GM23338 (cell line): ENCODE data around the gene OR1J2. TPM values are rescaled to one million over a fixed set of nuclear protein-coding genes. Genes with fewer than 3 reads are reported as not detected.

Experiments used
- ATAC-seq: fragments of 200-7000 bp; cut with Tn5 transposase; 3 replicates; pipeline ENCODE4 v1.9.1; 2020
- DNase-seq: peaks from one replicate; pipeline ENCODE4 v3.0.0-alpha.2; 2015; ENCODE audit warnings: low spot score
- H2AFZ ChIP-seq: fragments of 200-600 bp; sonication (generic); 2 replicates; pipeline ENCODE4 v1.8.0; 2016; ENCODE audit warnings: antibody characterized with exemption, mild to moderate bottlenecking, moderate library complexity
- H3F3A ChIP-seq: fragments of 200-600 bp; sonication (generic); replicated peaks from 2 replicates; pipeline ENCODE4 v1.8.0; 2017; ENCODE audit warnings: antibody characterized with exemption, mixed run types, low read depth
- H3K27ac ChIP-seq: fragments of 200-600 bp; sonication (generic); 2 replicates; pipeline ENCODE4 v1.6.1; 2016; ENCODE audit warnings: low read depth
- H3K27me3 ChIP-seq: fragments of 200-600 bp; sonication (generic); 2 replicates; pipeline ENCODE4 v1.8.0; 2016; ENCODE audit warnings: mild to moderate bottlenecking, mixed run types, moderate library complexity; ENCODE audit not compliant: insufficient read depth
- H3K36me3 ChIP-seq: fragments of 200-600 bp; sonication (generic); 2 replicates; pipeline ENCODE4 v1.8.0; 2016; ENCODE audit warnings: mild to moderate bottlenecking; ENCODE audit not compliant: insufficient read depth
- H3K4me1 ChIP-seq: fragments of 200-600 bp; sonication (generic); 2 replicates; pipeline ENCODE4 v1.8.0; 2016; ENCODE audit warnings: mild to moderate bottlenecking, moderate library complexity; ENCODE audit not compliant: insufficient read depth
- H3K4me2 ChIP-seq: fragments of 200-600 bp; sonication (generic); 2 replicates; pipeline ENCODE4 v1.7.1; 2017; ENCODE audit warnings: mixed run types
- H3K4me3 ChIP-seq: fragments of 200-600 bp; sonication (generic); 2 replicates; pipeline ENCODE4 v1.6.1; 2016; ENCODE audit warnings: mixed run types
- H3K79me2 ChIP-seq: fragments of 200-600 bp; sonication (generic); replicated peaks from 2 replicates; pipeline ENCODE4 v1.8.0; 2017; ENCODE audit warnings: mild to moderate bottlenecking; ENCODE audit not compliant: insufficient read depth
- H3K9me2 ChIP-seq: fragments of 200-600 bp; sonication (generic); 2 replicates; pipeline ENCODE4 v1.8.0; 2017; ENCODE audit not compliant: insufficient read depth
- H4K20me1 ChIP-seq: fragments of 200-600 bp; sonication (generic); replicated peaks from 2 replicates; pipeline ENCODE4 v1.8.0; 2017; ENCODE audit warnings: mild to moderate bottlenecking; ENCODE audit not compliant: insufficient read depth
- H3K27ac Mint-ChIP-seq: 2 replicates; pipeline ENCODE4 v1.8.0; 2020; ENCODE audit warnings: inconsistent platforms, mild to moderate bottlenecking, moderate library complexity, mixed read lengths
- H3K27me3 Mint-ChIP-seq: 3 replicates; pipeline ENCODE4 v1.8.0; 2022; ENCODE audit warnings: low read depth, mild to moderate bottlenecking, moderate library complexity, mixed read lengths, inconsistent platforms; ENCODE audit not compliant: insufficient read depth, poor library complexity
- H3K36me3 Mint-ChIP-seq: 3 replicates; pipeline ENCODE4 v1.8.0; 2021; ENCODE audit warnings: low read depth, mild to moderate bottlenecking, inconsistent platforms, moderate library complexity, mixed read lengths
- H3K4me1 Mint-ChIP-seq: 3 replicates; pipeline ENCODE4 v1.8.0; 2020; ENCODE audit warnings: mild to moderate bottlenecking, inconsistent platforms, mixed read lengths
- H3K4me3 Mint-ChIP-seq: 3 replicates; pipeline ENCODE4 v1.8.0; 2021; ENCODE audit warnings: moderate library complexity, mild to moderate bottlenecking, inconsistent platforms, mixed read lengths
- H3K9me3 Mint-ChIP-seq: 3 replicates; pipeline ENCODE4 v1.8.0; 2020; ENCODE audit warnings: moderate library complexity, mild to moderate bottlenecking, inconsistent platforms, mixed read lengths
- CREB1 ChIP-seq: fragments of 250-450 bp; sonication (Bioruptor Pico); IDR thresholded peaks from 2 replicates; pipeline ENCODE4 v1.5.0; 2020; ENCODE audit warnings: low read depth, mild to moderate bottlenecking, moderate library complexity
- EZH2 ChIP-seq: fragments of 200-600 bp; sonication (generic); IDR thresholded peaks from one replicate; pipeline ENCODE4 v1.8.0; 2017; ENCODE audit warnings: antibody characterized with exemption, mild to moderate bottlenecking, low read depth; ENCODE audit not compliant: unreplicated experiment
- EZH2phosphoT487 ChIP-seq: fragments of 200-600 bp; sonication (generic); IDR thresholded peaks from one replicate; pipeline ENCODE4 v1.8.1; 2018; ENCODE audit warnings: antibody characterized with exemption; ENCODE audit not compliant: unreplicated experiment
- JUNB ChIP-seq: IDR thresholded peaks from one replicate; pipeline ENCODE4 v1.6.1; 2016; ENCODE audit warnings: antibody characterized with exemption; ENCODE audit not compliant: unreplicated experiment
- NANOG ChIP-seq: IDR thresholded peaks from 2 replicates; pipeline ENCODE4 v1.6.1; 2016; ENCODE audit warnings: antibody characterized with exemption, borderline replicate concordance
- POLR2AphosphoS5 ChIP-seq: IDR thresholded peaks from 2 replicates; pipeline ENCODE4 v1.6.1; 2016; ENCODE audit warnings: antibody characterized with exemption, low read depth
- STAT1 ChIP-seq: IDR thresholded peaks from one replicate; pipeline ENCODE4 v1.6.1; 2016; ENCODE audit warnings: antibody characterized with exemption; ENCODE audit not compliant: unreplicated experiment
- ZNF114 ChIP-seq: fragments of 250-450 bp; sonication (Bioruptor Pico); IDR thresholded peaks from 2 replicates; pipeline ENCODE4 v1.5.0; 2020; ENCODE audit warnings: mild to moderate bottlenecking, moderate library complexity
- ZNF331 ChIP-seq: fragments of 250-450 bp; sonication (Bioruptor Pico); IDR thresholded peaks from 2 replicates; pipeline ENCODE4 v1.5.0; 2020; ENCODE audit warnings: low read depth, mild to moderate bottlenecking, moderate library complexity
- polyA plus RNA-seq: library from polyadenylated mRNA; unstranded; fragments of >200 nt; fragmentation: Nextera tagmentation; extraction: Ambion mirVana; gene quantifications from 2 replicates; pipeline ENCODE4 v1.2.1, GENCODE V29; 2016
- total RNA-seq: library from RNA; depleted of rRNA; stranded (reverse); fragments of >200 nt; shearing (Covaris generic); gene quantifications from 2 replicates; pipeline ENCODE4 v1.2.3, GENCODE V29; 2014
- TF ChIP-seq, protein P1 (sequence below): fragments of 250-450 bp; sonication (Bioruptor Pico); IDR thresholded peaks from 2 replicates; pipeline ENCODE4 v1.5.0; 2020; ENCODE audit warnings: mild to moderate bottlenecking, moderate library complexity
- TF ChIP-seq, protein P2 (sequence below): IDR thresholded peaks from one replicate; pipeline ENCODE4 v1.6.1; 2018; ENCODE audit warnings: antibody characterized with exemption; ENCODE audit not compliant: unreplicated experiment
- TF ChIP-seq, protein P3 (sequence below), 2 experiments: fragments of 200-600 bp in 1 of 2; sonication (generic) in 1 of 2; conservative IDR thresholded peaks; 2 replicates each; pipeline versions ENCODE4 v1.5.1 to v1.6.1; 2016 to 2017; ENCODE audit warnings: antibody characterized with exemption in 2 of 2, low read depth in 2 of 2, mild to moderate bottlenecking in 2 of 2, moderate library complexity in 1 of 2
- TF ChIP-seq, protein P4 (sequence below): IDR thresholded peaks from 2 replicates; pipeline ENCODE4 v1.6.1; 2016; ENCODE audit warnings: antibody characterized with exemption

Gene OR1J2
- total and polyA plus RNA-seq, 2 experiments from 2014 or later = not detected

DNA sequence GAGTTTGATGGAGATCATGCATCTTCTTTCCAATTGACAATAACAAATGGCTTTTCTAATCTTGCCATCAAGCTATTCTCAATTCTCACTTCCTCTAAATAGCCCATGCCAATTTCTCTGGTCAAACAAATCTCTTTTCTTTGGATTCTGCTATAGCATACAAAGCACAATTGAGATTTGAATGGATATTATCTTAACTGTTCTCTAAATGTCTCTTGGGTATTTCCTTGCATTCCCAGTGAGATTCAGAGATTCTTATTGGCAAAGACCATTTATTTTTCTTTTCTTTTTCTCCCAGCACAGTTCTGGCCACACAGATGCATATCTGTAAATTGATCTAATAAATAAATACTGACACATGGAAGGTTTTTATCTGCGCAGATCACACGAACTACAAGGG is 42.2 kb downstream of the OR1J2 start, which contains the start of gene OR1N2:
OR1N2 (plus strand) TSS at position 301 of the 400 bp plus-strand sequence. CDS start 100 bp downstream, outside the sequence.
- H3K4me3 Mint-ChIP-seq = no peak within 1 kb of the TSS
- H3K4me2 ChIP-seq = no peak within 1 kb of the TSS
- TF ChIP-seq CREB1 = no peak
- TF ChIP-seq EZH2 = no peak
- TF ChIP-seq, protein P1, sequence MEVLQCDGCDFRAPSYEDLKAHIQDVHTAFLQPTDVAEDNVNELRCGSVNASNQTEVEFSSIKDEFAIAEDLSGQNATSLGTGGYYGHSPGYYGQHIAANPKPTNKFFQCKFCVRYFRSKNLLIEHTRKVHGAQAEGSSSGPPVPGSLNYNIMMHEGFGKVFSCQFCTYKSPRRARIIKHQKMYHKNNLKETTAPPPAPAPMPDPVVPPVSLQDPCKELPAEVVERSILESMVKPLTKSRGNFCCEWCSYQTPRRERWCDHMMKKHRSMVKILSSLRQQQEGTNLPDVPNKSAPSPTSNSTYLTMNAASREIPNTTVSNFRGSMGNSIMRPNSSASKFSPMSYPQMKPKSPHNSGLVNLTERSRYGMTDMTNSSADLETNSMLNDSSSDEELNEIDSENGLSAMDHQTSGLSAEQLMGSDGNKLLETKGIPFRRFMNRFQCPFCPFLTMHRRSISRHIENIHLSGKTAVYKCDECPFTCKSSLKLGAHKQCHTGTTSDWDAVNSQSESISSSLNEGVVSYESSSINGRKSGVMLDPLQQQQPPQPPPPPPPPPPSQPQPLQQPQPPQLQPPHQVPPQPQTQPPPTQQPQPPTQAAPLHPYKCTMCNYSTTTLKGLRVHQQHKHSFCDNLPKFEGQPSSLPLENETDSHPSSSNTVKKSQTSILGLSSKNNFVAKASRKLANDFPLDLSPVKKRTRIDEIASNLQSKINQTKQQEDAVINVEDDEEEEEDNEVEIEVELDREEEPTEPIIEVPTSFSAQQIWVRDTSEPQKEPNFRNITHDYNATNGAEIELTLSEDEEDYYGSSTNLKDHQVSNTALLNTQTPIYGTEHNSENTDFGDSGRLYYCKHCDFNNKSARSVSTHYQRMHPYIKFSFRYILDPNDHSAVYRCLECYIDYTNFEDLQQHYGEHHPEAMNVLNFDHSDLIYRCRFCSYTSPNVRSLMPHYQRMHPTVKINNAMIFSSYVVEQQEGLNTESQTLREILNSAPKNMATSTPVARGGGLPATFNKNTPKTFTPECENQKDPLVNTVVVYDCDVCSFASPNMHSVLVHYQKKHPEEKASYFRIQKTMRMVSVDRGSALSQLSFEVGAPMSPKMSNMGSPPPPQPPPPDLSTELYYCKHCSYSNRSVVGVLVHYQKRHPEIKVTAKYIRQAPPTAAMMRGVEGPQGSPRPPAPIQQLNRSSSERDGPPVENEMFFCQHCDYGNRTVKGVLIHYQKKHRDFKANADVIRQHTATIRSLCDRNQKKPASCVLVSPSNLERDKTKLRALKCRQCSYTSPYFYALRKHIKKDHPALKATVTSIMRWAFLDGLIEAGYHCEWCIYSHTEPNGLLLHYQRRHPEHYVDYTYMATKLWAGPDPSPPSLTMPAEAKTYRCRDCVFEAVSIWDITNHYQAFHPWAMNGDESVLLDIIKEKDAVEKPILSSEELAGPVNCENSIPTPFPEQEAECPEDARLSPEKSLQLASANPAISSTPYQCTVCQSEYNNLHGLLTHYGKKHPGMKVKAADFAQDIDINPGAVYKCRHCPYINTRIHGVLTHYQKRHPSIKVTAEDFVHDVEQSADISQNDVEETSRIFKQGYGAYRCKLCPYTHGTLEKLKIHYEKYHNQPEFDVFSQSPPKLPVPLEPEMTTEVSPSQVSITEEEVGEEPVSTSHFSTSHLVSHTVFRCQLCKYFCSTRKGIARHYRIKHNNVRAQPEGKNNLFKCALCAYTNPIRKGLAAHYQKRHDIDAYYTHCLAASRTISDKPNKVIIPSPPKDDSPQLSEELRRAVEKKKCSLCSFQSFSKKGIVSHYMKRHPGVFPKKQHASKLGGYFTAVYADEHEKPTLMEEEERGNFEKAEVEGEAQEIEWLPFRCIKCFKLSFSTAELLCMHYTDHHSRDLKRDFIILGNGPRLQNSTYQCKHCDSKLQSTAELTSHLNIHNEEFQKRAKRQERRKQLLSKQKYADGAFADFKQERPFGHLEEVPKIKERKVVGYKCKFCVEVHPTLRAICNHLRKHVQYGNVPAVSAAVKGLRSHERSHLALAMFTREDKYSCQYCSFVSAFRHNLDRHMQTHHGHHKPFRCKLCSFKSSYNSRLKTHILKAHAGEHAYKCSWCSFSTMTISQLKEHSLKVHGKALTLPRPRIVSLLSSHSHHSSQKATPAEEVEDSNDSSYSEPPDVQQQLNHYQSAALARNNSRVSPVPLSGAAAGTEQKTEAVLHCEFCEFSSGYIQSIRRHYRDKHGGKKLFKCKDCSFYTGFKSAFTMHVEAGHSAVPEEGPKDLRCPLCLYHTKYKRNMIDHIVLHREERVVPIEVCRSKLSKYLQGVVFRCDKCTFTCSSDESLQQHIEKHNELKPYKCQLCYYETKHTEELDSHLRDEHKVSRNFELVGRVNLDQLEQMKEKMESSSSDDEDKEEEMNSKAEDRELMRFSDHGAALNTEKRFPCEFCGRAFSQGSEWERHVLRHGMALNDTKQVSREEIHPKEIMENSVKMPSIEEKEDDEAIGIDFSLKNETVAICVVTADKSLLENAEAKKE = no peak
- TF ChIP-seq, protein P2, sequence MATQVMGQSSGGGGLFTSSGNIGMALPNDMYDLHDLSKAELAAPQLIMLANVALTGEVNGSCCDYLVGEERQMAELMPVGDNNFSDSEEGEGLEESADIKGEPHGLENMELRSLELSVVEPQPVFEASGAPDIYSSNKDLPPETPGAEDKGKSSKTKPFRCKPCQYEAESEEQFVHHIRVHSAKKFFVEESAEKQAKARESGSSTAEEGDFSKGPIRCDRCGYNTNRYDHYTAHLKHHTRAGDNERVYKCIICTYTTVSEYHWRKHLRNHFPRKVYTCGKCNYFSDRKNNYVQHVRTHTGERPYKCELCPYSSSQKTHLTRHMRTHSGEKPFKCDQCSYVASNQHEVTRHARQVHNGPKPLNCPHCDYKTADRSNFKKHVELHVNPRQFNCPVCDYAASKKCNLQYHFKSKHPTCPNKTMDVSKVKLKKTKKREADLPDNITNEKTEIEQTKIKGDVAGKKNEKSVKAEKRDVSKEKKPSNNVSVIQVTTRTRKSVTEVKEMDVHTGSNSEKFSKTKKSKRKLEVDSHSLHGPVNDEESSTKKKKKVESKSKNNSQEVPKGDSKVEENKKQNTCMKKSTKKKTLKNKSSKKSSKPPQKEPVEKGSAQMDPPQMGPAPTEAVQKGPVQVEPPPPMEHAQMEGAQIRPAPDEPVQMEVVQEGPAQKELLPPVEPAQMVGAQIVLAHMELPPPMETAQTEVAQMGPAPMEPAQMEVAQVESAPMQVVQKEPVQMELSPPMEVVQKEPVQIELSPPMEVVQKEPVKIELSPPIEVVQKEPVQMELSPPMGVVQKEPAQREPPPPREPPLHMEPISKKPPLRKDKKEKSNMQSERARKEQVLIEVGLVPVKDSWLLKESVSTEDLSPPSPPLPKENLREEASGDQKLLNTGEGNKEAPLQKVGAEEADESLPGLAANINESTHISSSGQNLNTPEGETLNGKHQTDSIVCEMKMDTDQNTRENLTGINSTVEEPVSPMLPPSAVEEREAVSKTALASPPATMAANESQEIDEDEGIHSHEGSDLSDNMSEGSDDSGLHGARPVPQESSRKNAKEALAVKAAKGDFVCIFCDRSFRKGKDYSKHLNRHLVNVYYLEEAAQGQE = no peak
- TF ChIP-seq JUNB = no peak
- TF ChIP-seq, protein P3, sequence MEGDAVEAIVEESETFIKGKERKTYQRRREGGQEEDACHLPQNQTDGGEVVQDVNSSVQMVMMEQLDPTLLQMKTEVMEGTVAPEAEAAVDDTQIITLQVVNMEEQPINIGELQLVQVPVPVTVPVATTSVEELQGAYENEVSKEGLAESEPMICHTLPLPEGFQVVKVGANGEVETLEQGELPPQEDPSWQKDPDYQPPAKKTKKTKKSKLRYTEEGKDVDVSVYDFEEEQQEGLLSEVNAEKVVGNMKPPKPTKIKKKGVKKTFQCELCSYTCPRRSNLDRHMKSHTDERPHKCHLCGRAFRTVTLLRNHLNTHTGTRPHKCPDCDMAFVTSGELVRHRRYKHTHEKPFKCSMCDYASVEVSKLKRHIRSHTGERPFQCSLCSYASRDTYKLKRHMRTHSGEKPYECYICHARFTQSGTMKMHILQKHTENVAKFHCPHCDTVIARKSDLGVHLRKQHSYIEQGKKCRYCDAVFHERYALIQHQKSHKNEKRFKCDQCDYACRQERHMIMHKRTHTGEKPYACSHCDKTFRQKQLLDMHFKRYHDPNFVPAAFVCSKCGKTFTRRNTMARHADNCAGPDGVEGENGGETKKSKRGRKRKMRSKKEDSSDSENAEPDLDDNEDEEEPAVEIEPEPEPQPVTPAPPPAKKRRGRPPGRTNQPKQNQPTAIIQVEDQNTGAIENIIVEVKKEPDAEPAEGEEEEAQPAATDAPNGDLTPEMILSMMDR (conservative IDR thresholded peaks at IDR 0.05; ENCODE audit: low read depth in 2 of 2) = no peak
- TF ChIP-seq STAT1 = no peak
- no peak for TF ChIP-seq ZNF114
- TF ChIP-seq ZNF331 (CRISPR knock-in tag) = no peak
- TF ChIP-seq NANOG = no peak
- TF ChIP-seq, protein P4, sequence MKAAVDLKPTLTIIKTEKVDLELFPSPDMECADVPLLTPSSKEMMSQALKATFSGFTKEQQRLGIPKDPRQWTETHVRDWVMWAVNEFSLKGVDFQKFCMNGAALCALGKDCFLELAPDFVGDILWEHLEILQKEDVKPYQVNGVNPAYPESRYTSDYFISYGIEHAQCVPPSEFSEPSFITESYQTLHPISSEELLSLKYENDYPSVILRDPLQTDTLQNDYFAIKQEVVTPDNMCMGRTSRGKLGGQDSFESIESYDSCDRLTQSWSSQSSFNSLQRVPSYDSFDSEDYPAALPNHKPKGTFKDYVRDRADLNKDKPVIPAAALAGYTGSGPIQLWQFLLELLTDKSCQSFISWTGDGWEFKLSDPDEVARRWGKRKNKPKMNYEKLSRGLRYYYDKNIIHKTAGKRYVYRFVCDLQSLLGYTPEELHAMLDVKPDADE = no peak
- no peak for TF ChIP-seq EZH2phosphoT487
- no peak for TF ChIP-seq POLR2AphosphoS5
- ATAC-seq = no peak
- no peak within 1 kb of the TSS for H3K27ac Mint-ChIP-seq
- H3K9me2 ChIP-seq = no peaks in the 10 kb centered on the region; the same call in 1 of the 2 replicates
- H3F3A ChIP-seq = no peaks in the 10 kb centered on the region
- no peak within 1 kb of the TSS for H2AFZ ChIP-seq
- H3K36me3 Mint-ChIP-seq = peaks cover 3% of the 10 kb centered on the region; the same call in 2 of the 3 replicates
- H3K36me3 ChIP-seq = no peaks in the 10 kb centered on the region
- DNase-seq = no peak
- H4K20me1 ChIP-seq = no peaks in the 10 kb centered on the region
- no peaks in the 10 kb centered on the region for H3K27me3 ChIP-seq
- no peaks in the 10 kb centered on the region for H3K4me1 Mint-ChIP-seq
- H3K27me3 Mint-ChIP-seq = peaks cover 4% of the 10 kb centered on the region
- peaks cover 75% of the 10 kb centered on the region for H3K9me3 Mint-ChIP-seq
- no peak within 1 kb of the TSS for H3K4me3 ChIP-seq
- no peaks in the 10 kb centered on the region for H3K4me1 ChIP-seq
- H3K79me2 ChIP-seq = no peaks in the 10 kb centered on the region
- no peak within 1 kb of the TSS for H3K27ac ChIP-seq
